Measurements from ENCODE around the gene TPRG1L. TPM values are rescaled to one million over a fixed set of nuclear protein-coding genes. Genes with fewer than 3 reads are reported as not detected.

The TPRG1L gene
- total RNA-seq, 1 donor from 2014 or later, result 54.0 TPM

DNA sequence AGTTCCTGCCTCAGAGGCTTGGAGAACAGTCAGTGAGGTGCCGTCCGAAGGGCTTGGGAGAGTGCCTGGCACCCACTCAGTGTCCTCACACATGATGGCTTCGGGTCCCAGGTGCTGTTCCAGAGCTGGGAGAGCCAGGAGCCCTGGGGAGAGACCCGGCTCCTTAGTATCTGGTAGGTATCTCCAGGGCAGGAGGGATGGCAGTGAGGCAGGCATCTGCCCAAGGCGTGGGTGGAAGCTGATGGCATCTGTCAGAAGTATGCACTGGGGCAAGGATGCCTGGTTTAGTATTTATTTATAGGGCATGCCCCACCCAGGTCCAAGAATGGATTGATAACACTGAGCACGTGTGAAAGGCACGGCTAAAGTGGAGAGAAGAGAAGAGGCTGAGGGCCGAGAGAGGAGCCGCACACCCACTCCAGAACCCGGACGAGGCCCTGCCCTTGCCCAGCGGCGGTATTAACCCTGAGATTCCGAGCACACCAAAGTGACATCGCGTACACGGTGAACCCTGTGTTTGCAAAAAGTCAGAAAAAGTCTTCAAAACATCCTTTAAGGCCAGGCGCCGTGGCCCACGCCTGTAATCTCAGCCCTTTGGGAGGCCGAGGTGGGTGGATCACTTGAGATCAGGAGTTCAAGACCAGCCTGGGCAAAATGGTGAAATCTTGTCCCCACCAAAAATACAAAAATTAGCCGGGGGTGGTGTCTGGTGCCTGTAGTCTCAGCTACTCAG, 29.9 kb downstream of the TPRG1L start:
- DNase-seq, result peak; percentile 10
- no peaks in the 10 kb centered on the region for H3K9me3 ChIP-seq (replicated peaks)
- no peak overlapping the region for H3K4me3 ChIP-seq
- H3K36me3 ChIP-seq, result no peaks in the 10 kb centered on the region
- peaks cover 43% of the 10 kb centered on the region for H3K4me1 ChIP-seq
- intact Hi-C loops (cut with micrococcal nuclease), result no loop called here
- peaks cover 82% of the 10 kb centered on the region for H3K27me3 ChIP-seq (ENCODE audit: low read depth)
- TF ChIP-seq, protein P1, sequence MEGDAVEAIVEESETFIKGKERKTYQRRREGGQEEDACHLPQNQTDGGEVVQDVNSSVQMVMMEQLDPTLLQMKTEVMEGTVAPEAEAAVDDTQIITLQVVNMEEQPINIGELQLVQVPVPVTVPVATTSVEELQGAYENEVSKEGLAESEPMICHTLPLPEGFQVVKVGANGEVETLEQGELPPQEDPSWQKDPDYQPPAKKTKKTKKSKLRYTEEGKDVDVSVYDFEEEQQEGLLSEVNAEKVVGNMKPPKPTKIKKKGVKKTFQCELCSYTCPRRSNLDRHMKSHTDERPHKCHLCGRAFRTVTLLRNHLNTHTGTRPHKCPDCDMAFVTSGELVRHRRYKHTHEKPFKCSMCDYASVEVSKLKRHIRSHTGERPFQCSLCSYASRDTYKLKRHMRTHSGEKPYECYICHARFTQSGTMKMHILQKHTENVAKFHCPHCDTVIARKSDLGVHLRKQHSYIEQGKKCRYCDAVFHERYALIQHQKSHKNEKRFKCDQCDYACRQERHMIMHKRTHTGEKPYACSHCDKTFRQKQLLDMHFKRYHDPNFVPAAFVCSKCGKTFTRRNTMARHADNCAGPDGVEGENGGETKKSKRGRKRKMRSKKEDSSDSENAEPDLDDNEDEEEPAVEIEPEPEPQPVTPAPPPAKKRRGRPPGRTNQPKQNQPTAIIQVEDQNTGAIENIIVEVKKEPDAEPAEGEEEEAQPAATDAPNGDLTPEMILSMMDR (IDR thresholded peaks at IDR 0.05; ENCODE audit: borderline replicate concordance), result no peak
- no peak overlapping the region for H3K27ac ChIP-seq (replicated peaks)

DNA sequence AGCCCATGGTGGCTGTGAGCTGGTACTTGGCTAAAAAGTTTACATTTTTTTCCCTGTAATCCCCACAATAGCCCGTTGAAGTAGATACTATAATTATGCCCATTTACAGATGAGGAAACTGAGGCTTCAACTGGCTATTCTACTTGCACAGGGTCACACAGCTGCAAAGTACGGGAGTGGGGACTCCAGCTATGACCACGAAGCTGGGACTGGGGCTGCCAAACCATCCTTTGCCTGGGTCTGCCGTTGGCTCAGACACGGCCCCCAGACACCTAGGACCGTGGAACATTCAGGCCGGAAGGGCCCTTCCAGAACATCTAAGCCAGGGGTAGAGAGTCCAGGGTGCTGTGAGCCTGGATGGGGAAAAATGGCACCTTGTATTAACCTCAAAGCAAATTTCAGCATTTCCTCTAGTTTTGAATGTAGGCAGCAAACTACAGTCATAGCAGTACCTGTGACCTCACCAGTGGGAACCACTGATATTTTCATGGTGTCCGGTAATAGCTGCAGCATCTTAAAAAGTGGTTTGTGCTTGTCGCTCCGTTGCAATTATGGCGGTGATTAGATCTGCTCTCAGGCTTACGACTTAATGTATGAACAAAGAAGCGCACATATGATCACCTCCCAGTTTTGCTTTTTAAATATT, 31.8 kb downstream of the TPRG1L start:
- Histone ChIP-seq H3K36me3 (no peaks in the 10 kb centered on the region), H3K4me1 (peaks cover 26% of the 10 kb centered on the region), H3K27ac (replicated peaks) (no peak overlapping the region), H3K27me3 (ENCODE audit: low read depth) (peaks cover 67% of the 10 kb centered on the region), H3K4me3 (no peak overlapping the region), H3K9me3 (replicated peaks) (no peaks in the 10 kb centered on the region)
- intact Hi-C loops (cut with micrococcal nuclease), result no loop called here
- TF ChIP-seq, protein P1 (IDR thresholded peaks at IDR 0.05; ENCODE audit: borderline replicate concordance), result no peak
- DNase-seq, result peak; percentile 9

DNA sequence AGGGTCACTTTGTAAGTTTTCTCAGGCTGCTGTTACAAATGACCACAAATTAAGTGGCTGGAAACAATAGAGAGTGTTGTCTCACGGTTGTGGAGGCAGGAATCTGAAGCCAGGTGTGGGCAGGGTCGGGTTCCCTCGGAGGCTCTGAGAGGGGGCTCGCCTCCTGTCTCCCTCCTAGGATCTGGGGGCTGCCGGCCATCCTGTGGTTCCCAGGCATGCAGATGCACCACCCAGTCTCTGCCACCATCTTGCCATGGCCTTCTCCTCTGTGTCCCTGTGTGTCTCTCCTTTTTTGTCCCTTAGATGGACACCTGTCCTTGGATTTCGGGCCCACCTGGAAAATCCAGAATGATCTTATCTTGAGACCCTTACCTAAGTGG, 32.3 kb downstream of the TPRG1L start:
- Histone ChIP-seq H3K9me3 (replicated peaks) (no peaks in the 10 kb centered on the region), H3K4me3 (no peak overlapping the region), H3K27me3 (ENCODE audit: low read depth) (peaks cover 65% of the 10 kb centered on the region), H3K27ac (replicated peaks) (no peak overlapping the region), H3K36me3 (no peaks in the 10 kb centered on the region), H3K4me1 (peaks cover 21% of the 10 kb centered on the region)
- intact Hi-C loops (cut with micrococcal nuclease), result no loop called here
- TF ChIP-seq, protein P1 (IDR thresholded peaks at IDR 0.05; ENCODE audit: borderline replicate concordance), result no peak
- no peak for DNase-seq

DNA sequence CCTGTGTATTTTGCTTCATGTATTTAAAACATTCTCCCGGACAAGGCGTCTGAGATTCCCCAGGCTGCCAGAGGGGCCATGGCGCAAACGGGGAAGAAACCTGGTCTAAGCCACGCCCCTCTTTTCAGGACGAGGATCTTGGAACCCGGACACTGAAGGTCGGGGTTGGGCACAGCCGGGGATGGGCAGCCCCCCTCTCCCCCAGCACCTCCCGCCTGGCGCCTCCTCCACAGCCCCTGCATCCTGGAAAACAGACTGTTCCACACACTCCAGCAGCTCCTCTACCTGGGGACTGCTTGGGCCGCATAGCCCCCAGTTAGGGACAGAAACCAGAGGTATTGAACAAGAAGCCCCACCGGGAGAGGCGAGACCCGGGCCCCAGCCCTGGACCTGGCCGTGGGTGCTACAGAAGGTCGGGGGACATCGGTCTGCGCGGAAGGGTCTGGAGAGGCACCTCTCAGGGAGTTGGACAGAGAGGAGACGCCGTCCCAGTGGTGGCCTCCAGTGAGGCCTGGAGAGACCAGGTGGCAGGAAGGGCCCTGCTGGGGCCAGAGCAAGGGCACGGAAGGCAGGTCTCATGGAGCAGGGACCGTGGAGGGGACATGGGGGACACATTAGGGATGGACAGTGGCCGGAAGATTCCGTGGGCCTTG, 32.9 kb downstream of the TPRG1L start:
- DNase-seq, result no peak
- H3K36me3 ChIP-seq, result no peaks in the 10 kb centered on the region
- H3K4me3 ChIP-seq, result no peak overlapping the region
- H3K4me1 ChIP-seq, result peaks cover 15% of the 10 kb centered on the region
- H3K9me3 ChIP-seq (replicated peaks), result no peaks in the 10 kb centered on the region
- H3K27ac ChIP-seq (replicated peaks), result no peak overlapping the region
- intact Hi-C loops (cut with micrococcal nuclease), result no loop called here
- TF ChIP-seq, protein P1 (IDR thresholded peaks at IDR 0.05; ENCODE audit: borderline replicate concordance), result no peak
- peaks cover 65% of the 10 kb centered on the region for H3K27me3 ChIP-seq (ENCODE audit: low read depth)

DNA sequence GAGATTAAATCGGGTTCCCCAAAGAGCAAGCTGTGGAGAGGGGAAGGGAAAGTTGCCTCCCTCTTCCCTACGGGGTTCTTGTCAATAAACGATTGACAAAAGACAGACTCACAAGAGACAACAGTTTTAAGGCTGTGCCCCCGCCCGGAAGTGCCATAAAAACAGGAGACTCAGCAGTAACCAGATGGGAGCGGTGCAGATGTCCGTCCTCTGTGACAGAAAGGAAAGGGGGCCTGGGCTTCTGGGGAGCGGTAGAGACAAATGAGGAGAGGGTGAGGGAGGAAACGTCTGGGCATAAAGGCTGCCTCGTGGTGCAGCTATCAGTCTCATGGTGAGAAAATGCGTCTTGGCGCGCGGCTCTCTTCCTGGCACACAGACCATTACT, 33.4 kb downstream of the TPRG1L start:
- Histone ChIP-seq H3K36me3 (no peaks in the 10 kb centered on the region), H3K4me1 (peaks cover 11% of the 10 kb centered on the region), H3K9me3 (replicated peaks) (no peaks in the 10 kb centered on the region), H3K27ac (replicated peaks) (no peak overlapping the region), H3K4me3 (no peak overlapping the region), H3K27me3 (ENCODE audit: low read depth) (peaks cover 65% of the 10 kb centered on the region)
- intact Hi-C loops (cut with micrococcal nuclease), result no loop called here
- TF ChIP-seq, protein P1 (IDR thresholded peaks at IDR 0.05; ENCODE audit: borderline replicate concordance), result no peak
- no peak for DNase-seq
